Mesothelial cell of epicardium (in vitro differentiated cells): ENCODE results near the gene USE1. TPM values are rescaled to one million over a fixed set of nuclear protein-coding genes. Genes with fewer than 3 reads are reported as not detected.

ENCODE experiments used
- DNase-seq, 2 experiments: peaks; one replicate each; pipeline ENCODE4 v3.0.0; 2021; ENCODE audit warnings: low spot score in 2 of 2; ENCODE audit not compliant: unreplicated experiment in 2 of 2
- H3K27ac Mint-ChIP-seq: 2 replicates; pipeline ENCODE4 v1.8.0; 2021; ENCODE audit warnings: mixed read lengths
- H3K27me3 Mint-ChIP-seq: 2 replicates; pipeline ENCODE4 v1.8.0; 2021; ENCODE audit warnings: low read depth, mixed read lengths
- H3K36me3 Mint-ChIP-seq: 2 replicates; pipeline ENCODE4 v1.8.0; 2021; ENCODE audit warnings: mixed read lengths
- H3K4me1 Mint-ChIP-seq: 2 replicates; pipeline ENCODE4 v1.8.0; 2021; ENCODE audit warnings: mixed read lengths
- H3K4me3 Mint-ChIP-seq: 2 replicates; pipeline ENCODE4 v1.8.0; 2021; ENCODE audit warnings: mild to moderate bottlenecking, moderate library complexity, mixed read lengths
- H3K9me3 Mint-ChIP-seq: 2 replicates; pipeline ENCODE4 v1.8.0; 2021; ENCODE audit warnings: mixed read lengths
- total RNA-seq: library from RNA; stranded (reverse); gene quantifications from 3 replicates; pipeline ENCODE4 v1.2.1, GENCODE V29; 2021
- TF ChIP-seq, protein P1 (sequence below): fragments of 200-600 bp; sonication (generic); IDR thresholded peaks from one replicate; pipeline ENCODE4 v1.5.0; 2021; ENCODE audit warnings: antibody characterized with exemption; ENCODE audit not compliant: unreplicated experiment

The USE1 gene
- total RNA-seq, 1 donor from 2014 or later: 25.8 TPM

DNA sequence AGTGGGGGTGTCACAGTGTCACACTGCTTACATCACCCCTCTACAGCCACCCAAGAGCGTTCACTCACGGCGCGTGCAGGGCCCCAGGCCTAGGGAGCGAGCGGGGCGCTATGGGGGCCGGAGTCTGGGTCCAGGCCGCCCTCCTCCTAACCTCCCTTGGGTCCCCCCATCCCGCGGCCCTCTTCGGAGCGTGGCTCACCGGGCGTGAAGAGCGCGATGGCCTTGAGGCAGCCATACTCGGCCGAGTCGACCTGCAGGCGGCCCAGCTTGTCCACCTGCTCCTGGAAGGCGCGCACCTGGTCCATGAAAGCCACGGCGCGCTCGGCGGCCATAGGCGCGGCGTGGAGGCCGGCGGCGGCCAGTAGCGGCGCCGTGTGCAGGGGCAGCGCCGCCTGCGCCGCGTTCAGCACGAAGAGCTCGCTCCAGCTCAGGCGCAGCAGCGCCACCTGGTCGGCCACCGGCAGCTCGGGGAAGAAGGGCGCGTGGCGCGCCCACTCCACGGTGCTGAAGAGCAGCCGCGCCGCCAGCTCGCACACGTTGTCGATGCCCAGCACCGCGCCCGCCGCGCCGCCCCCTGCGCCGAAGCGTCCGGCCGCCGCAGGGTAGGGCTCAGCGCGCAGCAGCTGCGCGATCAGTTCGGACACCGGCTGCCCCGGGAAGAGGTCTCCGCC lies 20.3 kb downstream of the USE1 start:
- no peaks in the 10 kb centered on the region for H3K27me3 Mint-ChIP-seq
- peak overlapping the region; percentile 56 for H3K4me3 Mint-ChIP-seq
- no peaks in the 10 kb centered on the region for H3K9me3 Mint-ChIP-seq
- H3K4me1 Mint-ChIP-seq: peaks cover 11% of the 10 kb centered on the region
- TF ChIP-seq, protein P1, sequence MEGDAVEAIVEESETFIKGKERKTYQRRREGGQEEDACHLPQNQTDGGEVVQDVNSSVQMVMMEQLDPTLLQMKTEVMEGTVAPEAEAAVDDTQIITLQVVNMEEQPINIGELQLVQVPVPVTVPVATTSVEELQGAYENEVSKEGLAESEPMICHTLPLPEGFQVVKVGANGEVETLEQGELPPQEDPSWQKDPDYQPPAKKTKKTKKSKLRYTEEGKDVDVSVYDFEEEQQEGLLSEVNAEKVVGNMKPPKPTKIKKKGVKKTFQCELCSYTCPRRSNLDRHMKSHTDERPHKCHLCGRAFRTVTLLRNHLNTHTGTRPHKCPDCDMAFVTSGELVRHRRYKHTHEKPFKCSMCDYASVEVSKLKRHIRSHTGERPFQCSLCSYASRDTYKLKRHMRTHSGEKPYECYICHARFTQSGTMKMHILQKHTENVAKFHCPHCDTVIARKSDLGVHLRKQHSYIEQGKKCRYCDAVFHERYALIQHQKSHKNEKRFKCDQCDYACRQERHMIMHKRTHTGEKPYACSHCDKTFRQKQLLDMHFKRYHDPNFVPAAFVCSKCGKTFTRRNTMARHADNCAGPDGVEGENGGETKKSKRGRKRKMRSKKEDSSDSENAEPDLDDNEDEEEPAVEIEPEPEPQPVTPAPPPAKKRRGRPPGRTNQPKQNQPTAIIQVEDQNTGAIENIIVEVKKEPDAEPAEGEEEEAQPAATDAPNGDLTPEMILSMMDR: no peak
- H3K36me3 Mint-ChIP-seq: peaks cover 14% of the 10 kb centered on the region
- H3K27ac Mint-ChIP-seq: no peak overlapping the region
- peak; percentile 68 to 80 for DNase-seq

GRCh38 chr19:17235971-17236777 lies 21.0 kb downstream of the USE1 start:
- Mint-ChIP-seq H3K27me3 (no peaks in the 10 kb centered on the region), H3K36me3 (peaks cover 14% of the 10 kb centered on the region), H3K9me3 (no peaks in the 10 kb centered on the region), H3K4me1 (peaks cover 17% of the 10 kb centered on the region), H3K27ac (no peak overlapping the region), H3K4me3 (peak overlapping the region; percentile 24)
- TF ChIP-seq, protein P1: no peak
- no peak for DNase-seq

- DNase-seq: no peak
- H3K27ac Mint-ChIP-seq: no peak overlapping the region
- peaks cover 21% of the 10 kb centered on the region for H3K4me1 Mint-ChIP-seq
- no peaks in the 10 kb centered on the region for H3K9me3 Mint-ChIP-seq
- TF ChIP-seq, protein P1: no peak
- H3K4me3 Mint-ChIP-seq: peak overlapping the region; percentile 34
- H3K36me3 Mint-ChIP-seq: peaks cover 11% of the 10 kb centered on the region
- no peaks in the 10 kb centered on the region for H3K27me3 Mint-ChIP-seq
Observed at GRCh38 chr19:17236811-17237543, 21.8 kb downstream of the USE1 start.

GRCh38 chr19:17237747-17238706 lies 22.9 kb downstream of the USE1 start:
- no peaks in the 10 kb centered on the region for H3K9me3 Mint-ChIP-seq
- DNase-seq: no peak
- H3K4me1 Mint-ChIP-seq: peaks cover 27% of the 10 kb centered on the region
- no peak overlapping the region for H3K4me3 Mint-ChIP-seq
- H3K36me3 Mint-ChIP-seq: peaks cover 7% of the 10 kb centered on the region
- no peaks in the 10 kb centered on the region for H3K27me3 Mint-ChIP-seq
- TF ChIP-seq, protein P1: no peak
- H3K27ac Mint-ChIP-seq: no peak overlapping the region
